ENCODE data around the gene KLHL22.
"Not testable (repeated sequence)": the region's sequence is repeated elsewhere in the genome, so short reads cannot be mapped to it uniquely, and the experiment has no call there.

The KLHL22 gene

DNA sequence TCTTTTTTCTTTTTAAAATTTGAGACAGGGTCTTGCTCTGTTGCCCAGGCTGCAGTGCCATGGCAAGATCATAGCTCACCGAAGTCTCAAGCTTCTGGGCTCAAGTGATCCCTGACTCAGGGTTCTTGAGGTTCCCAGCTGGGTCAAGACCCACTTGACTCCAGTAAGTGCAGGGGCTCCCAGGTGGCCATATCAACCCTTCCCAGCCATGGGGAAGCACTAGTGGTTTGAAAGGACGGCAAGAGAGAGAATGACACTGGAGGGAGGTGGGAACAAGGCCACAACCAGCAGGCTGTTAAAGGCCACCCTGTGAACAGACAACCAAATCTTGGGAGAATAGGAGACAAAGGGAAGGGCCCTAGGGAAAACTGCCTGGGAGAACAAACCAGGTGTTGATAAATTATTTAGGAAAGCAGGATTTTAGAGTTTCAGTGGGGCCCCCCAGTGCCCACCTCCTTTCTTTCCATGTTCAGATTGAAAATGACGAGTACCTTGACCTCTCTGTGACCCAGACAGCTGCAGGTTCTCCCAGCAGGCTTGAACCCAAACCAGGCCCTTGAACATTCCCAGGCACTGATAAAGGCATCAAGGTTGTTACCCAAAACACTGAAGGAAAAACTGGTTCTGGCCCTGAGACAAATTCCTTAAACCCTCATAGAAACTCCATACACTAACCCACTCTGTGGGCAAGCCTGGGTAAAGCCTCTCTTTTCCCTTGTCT, 28.8 kb downstream of the KLHL22 start:
- no peak for DNase-seq

DNA sequence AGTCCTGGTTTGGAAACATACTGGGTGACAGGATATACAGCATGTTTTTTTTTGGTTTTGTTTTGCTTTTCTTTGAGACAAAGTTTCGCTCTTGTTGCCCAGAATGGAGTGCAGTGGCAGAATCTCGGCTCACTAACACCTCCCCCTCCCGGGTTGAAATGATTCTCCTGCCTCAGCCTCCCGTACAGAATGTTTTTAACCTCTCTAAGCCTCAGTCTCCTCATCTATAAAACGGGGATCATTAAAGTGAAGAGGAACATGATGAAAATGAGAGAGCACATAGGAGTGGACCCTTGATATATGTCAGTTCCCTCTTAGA, 29.9 kb downstream of the KLHL22 start:
- no peak for DNase-seq

DNA sequence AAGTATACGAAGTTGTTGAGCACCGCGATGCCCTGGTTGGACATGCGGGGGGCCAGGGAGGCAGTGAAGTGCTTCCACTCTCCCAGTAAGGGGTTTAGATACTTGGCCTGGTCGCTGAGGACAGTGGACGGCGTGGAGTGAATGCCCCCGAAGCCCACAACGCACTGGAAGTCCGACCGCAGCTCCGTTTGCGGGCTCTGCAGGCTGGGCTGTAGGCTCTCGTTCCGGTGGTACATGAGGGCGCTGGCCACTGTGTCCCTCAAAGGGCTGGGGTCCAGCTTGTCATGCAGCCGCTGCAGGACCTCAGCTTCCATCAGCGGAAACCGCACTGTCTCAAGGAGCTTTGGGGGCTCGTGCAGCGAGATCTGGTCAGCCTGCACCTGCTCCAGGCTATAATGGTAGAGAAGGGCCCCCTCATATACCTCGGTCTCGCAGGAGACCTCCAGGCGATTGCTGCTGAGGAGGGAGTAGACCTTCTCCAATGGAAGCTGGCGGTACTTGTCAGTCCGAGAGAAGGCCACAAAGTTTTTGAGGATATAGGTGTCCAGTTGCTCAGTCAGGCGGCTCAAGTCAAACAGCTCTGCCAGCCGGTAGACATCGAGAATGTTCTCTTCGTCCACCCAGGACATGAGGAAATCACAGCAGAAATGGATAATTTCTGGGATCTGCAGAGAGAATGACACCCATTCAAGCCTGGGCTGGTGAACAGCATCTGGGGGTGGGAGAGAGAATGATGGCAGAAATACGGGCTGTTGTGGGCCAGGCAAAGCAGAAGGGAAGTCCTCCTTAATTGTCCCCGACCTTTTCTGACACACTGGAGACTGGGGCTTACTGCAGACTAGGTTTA, 30.5 kb downstream of the KLHL22 start:
- no peak for DNase-seq

DNA sequence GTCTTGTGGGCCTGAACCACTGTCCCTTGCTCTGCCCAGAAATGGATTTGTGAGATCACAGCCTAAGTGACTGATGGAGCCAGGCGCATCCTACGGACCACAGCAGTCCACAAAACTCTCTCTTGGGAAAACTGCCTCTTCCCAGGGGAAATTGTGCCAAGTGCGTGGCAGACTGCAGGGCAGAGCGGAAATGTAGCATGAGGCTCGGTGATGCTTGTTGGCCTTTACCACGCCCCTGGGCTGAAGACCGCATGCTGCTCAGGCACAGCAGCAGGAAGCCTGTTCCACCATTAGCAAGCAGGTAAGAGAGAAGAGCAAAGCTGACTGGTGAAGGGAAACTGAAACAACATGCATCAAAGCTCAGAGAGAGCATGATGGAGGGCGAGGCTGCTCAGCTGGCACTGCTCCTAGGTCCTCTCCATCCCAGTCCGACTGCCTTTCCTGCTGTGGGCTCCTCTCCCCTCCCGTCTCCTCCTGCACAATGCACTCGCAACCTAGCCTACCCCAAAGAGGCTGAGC, 31.4 kb downstream of the KLHL22 start:
- no peak for DNase-seq

DNA sequence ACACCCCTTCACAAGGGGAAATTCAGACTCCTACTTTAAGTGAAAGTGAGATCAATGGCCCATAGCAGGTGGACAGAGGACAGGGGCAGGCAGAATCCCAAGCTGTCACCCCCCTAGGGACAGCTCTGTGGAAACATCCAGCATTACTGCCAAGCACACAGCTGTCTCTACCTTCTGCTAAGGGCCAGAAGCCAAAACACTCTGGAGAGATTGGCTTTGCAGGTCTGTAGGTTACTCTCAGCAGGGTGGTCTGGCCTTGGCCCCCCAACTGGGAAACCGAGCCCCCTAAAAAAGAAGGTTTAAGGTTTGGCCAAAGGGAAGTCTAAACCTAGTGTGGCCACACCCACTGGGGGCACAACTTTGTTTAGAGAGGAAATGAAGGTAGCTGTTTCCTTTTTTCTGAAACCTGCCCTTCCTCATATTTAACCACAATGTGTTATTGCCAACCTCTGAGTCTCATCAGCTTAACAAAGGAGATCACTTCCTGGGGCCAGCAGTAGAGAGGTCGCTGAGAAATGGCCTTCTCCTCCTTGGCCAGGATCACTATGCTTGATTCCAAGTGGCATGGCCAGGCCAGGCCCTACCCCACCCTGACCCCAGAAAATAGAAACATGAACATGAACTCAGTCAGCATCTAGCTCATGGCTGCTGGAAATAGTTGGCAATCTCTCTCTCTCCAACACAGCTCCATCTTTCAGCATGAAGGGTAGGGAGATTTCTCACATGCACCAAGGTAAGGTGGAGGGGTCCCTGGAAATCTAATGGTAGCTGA, 32.1 kb downstream of the KLHL22 start:
- no peak for DNase-seq

DNA sequence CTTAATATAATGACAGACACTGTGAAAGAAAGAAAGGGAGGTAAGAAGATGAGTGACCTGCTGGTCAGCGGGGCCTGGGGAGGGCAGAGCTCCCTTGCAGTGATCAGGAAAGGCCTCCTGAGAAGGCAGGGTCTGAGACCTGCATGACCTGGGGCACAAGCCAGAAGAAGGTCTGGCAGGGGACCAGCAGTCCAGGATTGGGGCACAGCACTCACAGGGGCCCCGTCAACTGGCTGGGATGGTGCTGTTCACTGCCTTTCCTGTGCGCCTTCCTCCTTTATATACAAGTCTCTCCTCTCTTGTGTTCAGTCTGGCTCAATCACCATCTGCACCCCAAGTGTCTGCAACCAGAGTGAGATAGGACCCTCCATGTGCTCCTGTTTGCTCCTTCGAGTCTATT, 35.7 kb downstream of the KLHL22 start:
- no peak for DNase-seq

DNA sequence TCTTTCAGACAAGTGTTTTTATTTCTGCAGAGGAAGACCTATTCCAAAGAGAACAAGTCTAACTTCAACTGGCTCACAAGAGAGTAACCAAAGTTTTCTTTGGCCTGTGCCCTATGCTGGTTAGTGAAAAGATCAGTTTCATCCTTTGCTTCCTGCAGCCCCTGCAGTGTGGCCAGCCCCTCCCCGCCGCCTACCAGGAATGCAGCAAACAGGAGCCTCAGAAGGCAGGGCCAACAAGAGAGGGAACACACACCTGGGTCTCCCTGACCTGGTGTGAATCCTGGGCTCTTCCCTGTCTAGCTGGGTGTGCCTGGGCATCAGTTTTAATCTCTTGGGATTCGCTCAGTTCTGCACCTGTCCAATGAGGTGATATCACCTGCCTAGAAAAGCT, 36.4 kb downstream of the KLHL22 start:
- DNase-seq: no peak

DNA sequence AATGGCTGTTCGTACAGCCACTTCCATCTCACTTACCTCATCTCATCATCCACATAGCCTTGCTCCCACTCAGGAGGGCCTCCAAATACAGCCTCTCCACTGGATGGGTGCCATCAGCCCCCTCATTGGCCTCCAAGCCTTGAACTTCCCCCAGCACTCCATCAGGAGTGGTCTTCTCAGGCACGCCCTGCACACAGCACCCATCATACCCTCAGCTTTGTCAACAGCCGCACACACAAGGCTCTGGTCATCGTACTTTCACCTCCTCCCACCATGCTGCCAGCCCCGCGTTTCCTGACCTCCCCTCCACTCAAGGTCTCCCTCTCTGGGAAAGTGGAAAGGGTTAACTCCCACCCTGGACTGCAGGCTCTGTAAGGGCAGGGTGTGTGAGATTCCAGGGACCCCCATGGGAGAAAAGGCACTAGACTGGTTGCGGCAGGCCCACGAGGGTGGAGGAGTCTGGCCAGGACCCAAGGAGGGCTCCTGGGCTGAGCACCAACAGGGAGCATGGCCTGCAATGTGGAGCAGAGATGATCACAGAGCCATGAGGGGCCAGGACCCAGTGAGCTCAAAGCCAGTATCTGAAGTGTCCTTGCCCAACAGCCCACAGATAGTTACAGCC, 37.0 kb downstream of the KLHL22 start:
- no peak for DNase-seq

DNA sequence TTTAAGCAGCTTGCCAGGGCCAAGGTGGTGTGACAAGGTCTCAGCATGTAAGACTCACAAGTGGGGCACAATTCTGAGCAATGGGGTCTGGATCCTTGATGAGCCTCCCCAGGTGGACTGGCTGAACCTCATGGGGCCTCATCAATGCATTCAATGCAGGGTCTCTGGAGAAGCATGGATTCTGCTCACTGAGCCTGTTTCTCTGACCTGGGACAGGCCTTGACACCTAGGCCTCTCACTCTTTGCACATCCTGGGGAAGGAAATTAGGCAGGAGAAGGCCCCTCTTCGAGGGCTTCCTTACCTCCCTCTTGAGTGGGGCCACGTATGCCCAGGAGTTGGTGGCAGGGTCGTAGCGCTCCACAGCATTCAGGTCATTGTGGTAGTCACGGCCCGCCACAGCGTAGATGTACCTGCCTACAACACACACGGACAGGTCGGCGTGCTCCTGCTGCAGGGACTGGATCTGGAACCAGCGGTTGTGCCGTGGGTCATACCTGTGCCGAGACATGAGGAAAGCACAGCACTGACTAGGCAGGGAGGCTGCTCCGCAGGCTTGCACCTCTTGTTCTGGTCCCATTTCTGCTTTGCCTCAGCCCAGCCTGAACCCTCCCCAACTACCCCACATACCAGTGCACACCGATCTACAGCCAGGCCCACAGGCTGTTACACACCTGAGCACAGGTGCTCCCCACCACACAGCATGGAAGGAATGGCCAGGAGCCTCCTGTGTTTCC, 37.9 kb downstream of the KLHL22 start:
- DNase-seq: no peak

DNA sequence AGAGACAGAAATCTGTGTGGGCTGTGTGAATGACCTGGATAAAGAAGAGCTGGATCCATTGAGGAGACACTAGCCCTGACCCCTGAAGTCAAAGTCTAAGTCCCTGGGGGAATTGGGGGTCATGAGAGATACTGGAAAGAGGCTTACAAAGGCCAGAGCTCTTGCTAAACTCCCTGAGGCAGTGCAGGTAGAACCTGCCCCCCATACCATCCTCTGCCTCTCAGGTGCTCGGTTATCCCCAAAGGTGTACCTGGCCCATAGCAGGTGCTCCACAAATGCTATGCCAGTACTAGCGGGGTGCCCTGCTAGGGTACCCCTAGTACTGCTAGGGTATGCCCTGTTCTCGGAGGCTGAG, 38.9 kb downstream of the KLHL22 start:
- DNase-seq: no peak

DNA sequence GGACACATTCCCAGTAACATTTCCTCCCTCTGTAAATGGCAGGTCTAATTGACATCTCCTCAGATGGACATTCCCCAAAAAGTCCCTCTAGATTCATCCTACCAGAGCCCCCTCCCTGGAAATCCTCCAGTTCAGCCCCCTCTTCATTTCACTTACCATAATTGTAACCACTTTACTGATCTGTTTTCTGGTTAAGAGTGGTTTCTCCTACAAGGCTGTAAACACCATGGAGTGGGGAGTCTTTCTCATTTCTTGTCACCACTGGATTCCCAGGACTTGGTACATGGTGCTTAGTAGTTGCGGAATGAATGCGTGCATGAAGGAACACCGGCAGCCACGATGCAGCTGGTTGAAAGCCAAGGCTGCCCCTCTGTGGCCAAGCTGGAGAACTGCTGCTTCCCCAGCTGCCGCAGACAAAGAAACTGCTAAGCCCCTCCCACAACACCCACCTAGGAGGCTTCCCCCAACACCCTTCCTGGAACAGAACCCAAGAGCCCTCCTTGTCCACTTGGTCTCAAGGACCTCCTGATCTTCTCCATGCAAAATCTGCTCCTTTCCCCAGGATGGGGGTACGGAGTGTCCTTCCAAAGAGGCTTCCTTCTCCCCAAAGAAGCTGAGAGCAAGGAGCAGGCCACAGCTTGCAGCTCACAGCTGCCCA, 39.4 kb downstream of the KLHL22 start:
- peak; percentile 64 for DNase-seq

DNA sequence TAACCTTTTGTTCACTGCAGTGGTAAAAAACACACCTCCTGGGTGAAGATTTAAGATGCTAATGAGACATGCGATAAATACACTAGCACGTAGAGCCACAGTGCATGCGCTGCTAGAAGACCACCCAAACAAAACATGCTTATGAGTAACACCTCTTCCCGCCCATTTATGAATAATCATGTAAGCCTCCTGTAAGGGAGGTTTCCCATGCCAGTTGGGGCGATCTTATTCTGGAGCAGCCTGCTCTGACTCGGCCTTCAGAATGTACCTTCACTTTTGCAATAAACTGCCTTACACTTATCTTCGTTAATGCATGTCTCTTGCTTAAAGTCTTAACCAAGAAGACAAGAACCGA, 39.9 kb downstream of the KLHL22 start:
- no peak for DNase-seq

DNA sequence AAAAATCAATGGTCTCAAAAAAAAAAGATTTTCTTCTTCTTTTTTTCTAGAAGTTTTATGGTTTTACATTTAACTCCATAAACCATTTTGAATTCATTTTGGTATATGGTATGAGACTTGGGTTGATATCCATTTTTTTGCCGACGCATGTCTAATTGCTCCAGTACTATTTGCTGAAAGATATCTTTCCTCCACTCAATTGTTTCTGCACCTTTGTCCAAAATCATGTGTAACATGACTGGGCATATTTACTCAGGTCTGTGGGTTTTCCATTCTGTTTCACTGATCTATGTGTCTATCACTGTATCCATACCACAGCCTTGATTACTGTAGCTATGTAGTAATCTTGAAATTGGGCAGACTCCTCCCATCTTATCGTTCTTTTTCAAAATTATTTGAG, 42.4 kb downstream of the KLHL22 start:
- DNase-seq: no peak

DNA sequence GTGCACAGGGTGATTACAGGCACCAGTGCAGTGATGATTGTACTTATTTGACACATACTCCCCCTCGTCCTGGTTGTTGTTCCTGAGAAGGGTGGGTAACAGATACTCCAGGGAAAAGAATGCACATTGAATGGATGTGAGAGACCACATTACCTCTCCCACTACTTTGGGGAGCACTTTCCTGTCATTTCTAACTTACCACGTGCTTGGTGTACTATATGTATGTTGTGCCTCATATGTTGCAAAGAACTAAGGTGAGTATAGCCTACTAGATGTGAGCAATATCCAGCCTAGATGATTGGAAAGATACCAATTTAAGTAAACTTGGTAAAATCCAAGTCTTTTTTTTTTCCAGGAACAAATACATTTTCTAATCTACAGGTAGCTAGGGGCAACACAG, 43.7 kb downstream of the KLHL22 start:
- DNase-seq: no peak

DNA sequence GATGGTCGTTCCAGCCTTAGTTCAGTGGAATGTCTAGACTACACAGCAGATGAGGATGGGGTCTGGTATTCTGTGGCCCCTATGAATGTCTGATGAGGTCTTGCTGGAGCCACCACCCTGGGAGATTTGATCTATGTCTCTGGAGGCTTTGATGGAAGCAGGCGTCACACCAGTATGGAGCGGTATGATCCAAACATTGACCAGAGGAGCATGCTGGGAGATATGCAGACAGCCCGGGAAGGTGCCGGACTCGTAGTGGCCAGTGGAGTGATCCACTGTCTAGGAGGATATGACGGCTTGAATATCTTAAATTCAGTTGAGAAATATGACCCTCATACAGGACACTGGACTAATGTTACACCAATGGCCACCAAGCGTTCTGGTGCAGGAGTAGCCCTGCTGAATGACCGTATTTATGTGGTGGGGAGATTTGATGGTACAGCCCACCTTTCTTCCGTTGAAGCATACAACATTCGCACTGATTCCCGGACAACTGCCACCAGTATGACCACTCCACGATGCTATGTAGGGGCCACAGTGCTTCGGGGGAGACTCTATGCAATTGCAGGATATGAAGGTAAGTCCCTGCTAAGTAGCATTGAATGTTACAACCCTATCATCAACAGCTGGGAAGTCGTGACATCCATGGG, 44.3 kb downstream of the KLHL22 start:
- DNase-seq: not testable (repeated sequence)

DNA sequence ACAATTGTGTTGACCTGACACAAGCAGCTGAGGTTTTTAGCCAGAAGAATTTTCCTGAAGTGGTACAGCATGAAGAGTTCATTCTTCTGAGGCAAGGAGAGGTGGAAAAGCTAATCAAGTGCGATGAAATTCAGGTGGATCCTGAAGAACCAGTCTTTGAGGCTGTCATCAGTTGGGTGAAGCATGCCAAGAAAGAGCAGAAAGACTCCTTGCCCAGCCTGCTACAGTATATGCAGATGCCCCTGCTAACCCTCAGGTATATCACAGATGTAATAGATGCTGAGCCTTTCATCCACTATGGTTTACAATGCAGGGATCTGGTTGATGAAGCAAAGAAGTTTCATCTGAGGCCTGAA, 45.1 kb downstream of the KLHL22 start:
- DNase-seq: no peak

DNA sequence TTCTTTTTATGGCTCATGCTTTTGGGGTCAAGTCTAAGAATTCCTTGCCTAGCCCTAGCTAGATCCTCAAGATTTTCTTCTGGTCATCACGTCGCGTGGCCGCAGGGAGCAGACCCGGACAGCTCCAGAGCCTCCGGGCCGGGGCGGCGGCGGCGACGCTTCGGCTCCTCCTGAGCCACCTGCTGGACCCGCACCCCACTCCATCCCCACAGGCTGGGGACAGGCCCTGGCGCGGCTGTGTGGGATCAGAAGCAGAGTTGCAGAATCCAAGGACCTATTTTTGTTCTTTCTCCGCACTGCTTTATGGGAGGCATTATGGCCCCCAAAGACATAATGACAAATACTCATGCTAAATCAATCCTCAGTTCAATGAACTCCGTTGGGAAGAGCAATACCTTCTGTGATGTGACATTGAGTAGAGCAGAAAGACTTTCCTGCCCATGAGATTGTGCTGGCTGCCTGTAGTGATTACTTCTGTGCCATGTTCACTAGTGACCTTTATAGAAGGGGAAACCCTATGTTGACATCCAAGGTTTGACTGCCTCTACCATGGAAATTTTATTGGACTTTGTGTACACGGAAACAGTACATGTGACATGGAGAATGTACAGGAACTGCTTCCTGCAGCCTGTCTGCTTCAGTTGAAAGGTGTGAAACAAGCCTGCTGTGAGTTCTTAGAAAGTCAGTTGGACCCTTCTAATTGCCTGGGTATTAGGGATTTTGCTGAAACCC, 45.6 kb downstream of the KLHL22 start:
- no peak for DNase-seq

DNA sequence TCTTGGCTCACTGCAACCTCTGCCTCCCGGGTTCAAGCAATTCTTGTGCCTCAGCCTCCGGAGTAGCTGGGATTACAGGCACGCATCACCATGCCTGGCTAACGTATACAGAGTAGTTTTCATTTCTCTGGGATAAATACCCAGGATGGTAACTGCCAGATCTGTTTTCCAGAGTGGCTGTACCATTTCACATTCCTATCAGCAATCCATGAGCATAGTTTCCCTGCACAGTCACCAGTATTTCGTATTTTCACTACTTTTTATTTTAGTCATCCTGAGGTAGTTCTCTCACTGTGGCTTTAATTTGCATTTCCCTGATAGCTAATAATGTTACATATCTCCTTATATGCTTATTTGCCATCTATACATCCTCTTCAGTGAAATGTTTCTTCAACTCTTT, 47.0 kb downstream of the KLHL22 start:
- DNase-seq: no peak

DNA sequence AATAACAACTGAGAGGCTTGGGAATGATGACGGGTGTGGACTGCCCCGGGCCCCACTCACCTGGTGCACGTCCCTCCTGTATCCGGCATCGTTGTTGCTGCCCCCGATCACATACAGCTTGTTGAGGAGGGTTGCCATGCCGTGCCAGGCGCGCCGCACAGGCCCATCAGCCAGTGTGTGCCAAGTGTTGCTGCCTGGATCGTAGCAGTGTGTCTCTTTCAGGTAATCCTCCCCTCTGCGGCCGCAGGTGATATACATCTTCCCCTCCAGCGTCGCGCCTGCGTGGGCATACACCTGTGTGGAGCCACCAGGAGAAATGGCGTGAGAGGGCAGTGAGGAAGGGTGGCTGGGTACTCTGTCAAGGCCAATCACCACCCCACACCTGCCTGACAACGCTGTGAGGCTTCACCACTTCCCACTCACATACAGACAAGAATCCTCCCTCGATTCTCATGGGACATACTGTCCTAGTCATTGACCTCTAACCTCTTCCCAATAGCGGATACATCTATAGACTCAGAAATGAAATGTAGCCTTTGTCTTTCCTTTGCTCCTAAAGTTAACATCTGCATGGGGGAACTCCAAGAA, 49.1 kb downstream of the KLHL22 start:
- DNase-seq: no peak

DNA sequence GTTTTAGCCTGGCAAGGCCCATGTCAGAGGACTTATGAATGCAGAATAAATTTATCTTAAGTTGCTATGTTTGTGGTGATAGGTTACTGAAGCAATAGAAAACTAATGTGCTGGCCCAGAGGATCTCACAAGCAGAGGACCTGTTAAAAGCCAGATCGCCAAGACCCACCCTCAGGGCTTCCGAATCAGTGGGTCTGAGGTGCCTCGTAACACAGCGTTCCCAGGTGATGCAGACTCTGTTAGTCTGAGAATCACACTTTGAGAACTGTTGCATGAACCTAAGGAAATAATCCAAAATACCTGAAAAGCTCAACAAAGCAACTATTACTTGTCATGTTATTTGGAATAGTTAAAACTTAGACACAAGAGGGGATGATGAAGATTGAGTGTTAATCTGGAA, 51.3 kb downstream of the KLHL22 start:
- no peak for DNase-seq
